Stomach (tissue), 4 donors: ENCODE data around the gene EIF5AL1.
"Not testable (repeated sequence)": the region's sequence is repeated elsewhere in the genome, so short reads cannot be mapped to it uniquely, and the experiment has no call there.

Source experiments
- CTCF ChIP-seq, 7 experiments: fragments of 450-650 bp in 4 of 7; fragments of 200-600 bp in 3 of 7; sonication (generic) in 3 of 7; IDR thresholded peaks; one replicate each; pipeline ENCODE4 v1.5.1; 2016 to 2019; ENCODE audit warnings: antibody characterized with exemption in 7 of 7, control low read depth in 2 of 7, mild to moderate bottlenecking in 1 of 7
- EP300 ChIP-seq: sonication (generic); formaldehyde crosslinking; IDR thresholded peaks from one replicate; pipeline ENCODE4 v1.6.1; 2017; ENCODE audit warnings: antibody characterized with exemption
- POLR2A ChIP-seq, 4 donors: fragments of 450-650 bp; IDR thresholded peaks; one replicate each; pipeline ENCODE4 v1.6.1; 2016; ENCODE audit warnings: antibody characterized with exemption in 4 of 4, control low read depth in 2 of 4, mild to moderate bottlenecking in 1 of 4, moderate library complexity in 1 of 4
- POLR2AphosphoS5 ChIP-seq, 3 donors: sonication (generic); formaldehyde crosslinking; IDR thresholded peaks; one replicate each; pipeline ENCODE4 v1.6.1; 2016; ENCODE audit warnings: antibody characterized with exemption in 3 of 3

GRCh38 chr10:79504483-79504882 is 7.8 kb upstream of the EIF5AL1 start:
- TF ChIP-seq CTCF (IDR thresholded peaks at IDR 0.05); POLR2A (IDR thresholded peaks at IDR 0.05); POLR2AphosphoS5 (IDR thresholded peaks at IDR 0.05); EP300: not testable (repeated sequence)
